ENCODE data around the gene EMP3. TPM values are rescaled to one million over a fixed set of nuclear protein-coding genes. Genes with fewer than 3 reads are reported as not detected.
"Not testable (repeated sequence)": the region's sequence is repeated elsewhere in the genome, so short reads cannot be mapped to it uniquely, and the experiment has no call there.

EMP3 gene
- total RNA-seq, 1 donor from 2014 or later, result 35.4 TPM

- DNase-seq (ENCODE audit: low spot score), result no peak
Measured at GRCh38 chr19:48346191-48346590, 20.8 kb downstream of the EMP3 start.

DNA sequence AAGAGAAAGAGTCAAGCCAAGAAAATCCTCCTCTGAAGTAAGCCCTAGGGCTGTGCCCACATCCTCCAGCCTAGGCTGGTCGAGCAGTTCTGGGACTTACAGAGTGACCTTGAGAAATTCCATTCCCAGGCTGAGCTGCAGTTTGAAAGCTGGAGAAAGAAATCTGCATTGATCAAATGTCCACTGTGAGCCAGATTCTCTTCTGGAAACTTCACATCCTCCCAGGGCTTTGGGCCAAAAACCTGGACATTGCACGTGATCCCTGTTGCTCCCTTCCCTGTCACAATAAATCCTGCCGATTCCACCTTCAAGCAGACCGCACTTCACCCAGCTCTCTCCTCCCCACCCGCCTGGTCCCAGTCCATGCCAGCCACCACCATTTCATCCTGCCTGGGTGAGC lies 22.7 kb downstream of the EMP3 start:
- DNase-seq (ENCODE audit: low spot score), result no peak

DNA sequence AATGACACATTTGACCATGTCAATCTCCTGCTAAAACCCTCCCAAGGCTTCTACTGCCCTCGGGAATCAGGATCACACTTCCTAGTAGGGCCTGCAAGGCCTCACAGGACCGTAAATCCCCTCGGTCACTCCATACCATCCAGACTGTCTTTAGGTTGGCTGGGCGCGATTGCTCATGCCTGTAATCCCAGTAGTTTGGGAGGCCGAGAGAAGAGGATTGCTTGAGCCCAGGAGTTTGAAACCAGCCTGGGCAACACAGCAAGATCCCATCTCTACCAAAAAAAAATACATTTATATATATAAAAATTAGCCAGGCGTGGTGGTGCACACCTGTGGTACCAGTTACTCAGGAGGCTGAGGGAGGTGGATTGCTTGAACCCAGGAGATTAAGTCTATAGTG lies 23.4 kb downstream of the EMP3 start:
- DNase-seq (ENCODE audit: low spot score), result no peak

DNA sequence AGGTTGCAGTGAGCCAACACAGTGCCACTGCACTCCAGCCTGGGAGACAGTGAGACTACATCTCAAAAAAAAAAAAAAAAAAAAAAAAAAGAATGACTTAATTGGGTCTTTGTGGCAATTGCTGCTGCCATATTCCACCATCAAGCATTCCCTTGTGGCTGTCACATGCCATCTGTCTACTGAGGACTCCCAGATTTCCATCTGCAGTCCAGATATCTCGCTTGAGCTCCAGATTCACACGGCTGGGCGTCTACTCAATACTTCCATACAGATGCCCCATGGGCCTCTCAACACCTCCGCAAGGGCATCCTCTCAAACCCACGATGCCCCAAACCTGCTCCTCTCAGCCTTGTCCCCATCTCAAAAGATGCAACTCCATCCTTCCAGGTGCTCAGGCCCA lies 25.5 kb downstream of the EMP3 start:
- no peak for DNase-seq (ENCODE audit: low spot score)

- DNase-seq (ENCODE audit: low spot score), result peak; percentile 44
Measured at GRCh38 chr19:48351341-48351752, 26.0 kb downstream of the EMP3 start.

DNA sequence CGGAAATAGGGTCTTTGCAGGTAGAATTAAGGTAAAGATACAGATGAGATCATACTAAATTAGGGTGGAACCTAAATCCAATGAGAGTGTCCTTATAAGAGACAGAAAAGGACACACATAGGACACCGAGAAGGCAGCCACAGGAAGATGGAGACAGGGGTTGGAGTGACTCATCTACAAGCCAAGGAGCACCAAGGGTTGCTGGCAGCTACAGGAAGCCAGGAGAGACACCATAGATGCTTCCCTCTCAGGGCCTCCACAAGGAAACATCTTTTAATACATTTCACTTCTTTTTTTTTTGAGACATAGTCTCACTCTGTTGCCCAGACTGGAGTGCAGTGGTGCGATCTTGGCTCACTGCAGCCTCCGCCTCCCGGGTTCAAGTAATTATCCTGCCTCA lies 28.3 kb downstream of the EMP3 start:
- DNase-seq (ENCODE audit: low spot score), result no peak

DNA sequence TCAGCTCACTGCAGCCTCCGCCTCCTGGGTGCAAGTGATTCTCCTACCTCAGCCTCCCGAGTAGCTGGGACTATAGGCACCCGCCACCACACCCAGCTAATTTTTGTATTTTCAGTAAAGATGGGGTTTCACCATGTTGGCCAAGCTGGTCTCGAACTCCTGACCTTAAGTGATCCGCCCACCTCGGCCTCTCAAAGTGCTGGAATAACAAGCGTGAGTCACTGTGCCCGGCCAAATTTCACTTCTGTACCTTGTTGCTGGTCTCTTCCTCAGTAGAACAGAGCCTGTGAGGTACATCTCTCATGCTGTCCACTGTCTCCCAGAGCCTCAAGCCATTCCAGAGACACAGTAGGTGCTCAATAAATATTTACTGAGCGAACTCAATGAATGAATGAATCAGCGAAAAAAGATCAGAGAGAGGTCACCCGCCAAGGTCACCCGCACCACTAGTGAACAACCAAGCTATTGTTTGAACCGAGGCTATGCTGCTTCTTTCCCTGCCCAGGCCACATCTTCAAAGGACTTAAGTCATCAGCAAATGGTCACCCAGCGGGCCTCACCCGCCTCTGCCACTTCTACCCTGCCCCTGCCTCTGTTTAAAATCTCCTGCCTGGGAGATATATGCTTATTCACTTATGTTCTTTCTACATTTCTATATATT lies 29.1 kb downstream of the EMP3 start:
- no peak for DNase-seq (ENCODE audit: low spot score)

- no peak for DNase-seq (ENCODE audit: low spot score)
Measured at GRCh38 chr19:48355365-48355954, 30.1 kb downstream of the EMP3 start.

DNA sequence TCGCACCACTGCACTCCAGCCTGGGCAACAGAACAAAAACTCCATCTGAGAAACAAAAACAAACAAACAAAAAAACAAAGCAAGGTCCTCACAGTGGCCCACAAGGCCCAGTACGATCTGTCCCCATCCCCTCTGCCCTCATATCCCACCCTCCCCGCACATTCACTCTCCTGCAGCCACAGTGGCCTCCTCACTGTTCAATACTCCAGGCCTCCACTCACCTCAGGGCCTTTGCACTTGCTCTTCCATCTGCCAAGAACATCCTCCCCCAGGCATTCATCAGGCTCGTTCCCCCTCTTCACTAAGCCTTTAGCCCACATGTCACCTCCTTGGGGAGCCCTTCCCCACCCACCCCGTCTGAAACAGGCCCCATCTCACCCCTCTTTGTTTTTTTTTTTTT lies 33.8 kb downstream of the EMP3 start:
- DNase-seq (ENCODE audit: low spot score), result no peak

DNA sequence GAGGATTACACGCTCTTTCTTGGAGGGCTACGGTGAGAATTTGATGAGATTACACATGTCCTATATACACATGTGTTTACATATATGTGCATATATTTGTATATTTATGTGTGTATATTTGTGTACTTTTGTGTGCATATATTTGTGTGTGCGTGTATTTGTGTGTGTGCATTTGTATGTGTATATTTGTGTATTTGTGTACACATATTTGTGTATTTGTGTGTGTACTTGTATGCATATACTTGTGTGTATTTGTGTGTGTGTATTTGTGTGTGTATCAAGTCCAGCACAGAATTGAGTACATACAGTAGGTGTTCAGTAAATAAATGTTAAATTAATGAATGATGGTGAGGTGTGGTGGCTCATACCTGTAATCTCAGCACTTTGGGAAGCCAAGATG lies 36.6 kb downstream of the EMP3 start:
- DNase-seq (ENCODE audit: low spot score), result no peak

DNA sequence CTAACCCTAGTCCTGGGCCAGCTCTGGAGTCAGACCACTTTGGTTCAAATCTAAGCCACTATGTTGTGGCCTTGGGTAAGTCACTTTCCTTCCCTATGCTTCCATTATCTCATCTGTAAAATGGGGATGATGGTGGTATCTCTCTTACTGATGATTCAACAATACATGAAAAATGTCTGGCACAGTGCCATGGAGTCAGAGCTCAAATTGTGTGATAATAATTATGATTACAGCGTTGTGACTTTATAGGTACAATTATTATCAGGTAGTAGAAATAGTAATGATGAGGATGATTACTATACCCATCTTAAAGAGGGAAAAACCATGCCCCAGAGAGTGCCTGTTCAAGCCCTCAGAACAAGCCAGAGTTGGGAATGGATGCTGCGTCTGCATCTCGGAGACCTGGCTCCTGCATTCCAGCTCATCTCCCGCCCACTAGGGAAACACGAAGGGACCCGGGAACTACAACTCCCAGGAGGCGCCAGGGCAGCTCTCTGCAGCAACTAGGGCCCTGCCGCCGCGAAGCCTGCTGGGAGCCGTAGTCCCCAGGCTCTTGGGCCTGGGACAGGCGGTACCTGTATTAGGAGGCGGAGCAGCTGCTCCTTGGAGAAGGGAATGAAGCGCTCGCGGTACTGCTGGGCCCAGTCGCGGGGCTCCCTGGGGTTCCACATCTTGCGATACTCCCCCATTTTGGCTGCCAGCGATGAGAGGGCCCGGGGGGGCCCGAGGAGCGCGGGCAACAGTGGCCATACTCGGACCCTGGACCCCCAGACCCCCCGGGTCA lies 37.6 kb downstream of the EMP3 start:
- DNase-seq (ENCODE audit: low spot score), result peak; percentile 98

DNA sequence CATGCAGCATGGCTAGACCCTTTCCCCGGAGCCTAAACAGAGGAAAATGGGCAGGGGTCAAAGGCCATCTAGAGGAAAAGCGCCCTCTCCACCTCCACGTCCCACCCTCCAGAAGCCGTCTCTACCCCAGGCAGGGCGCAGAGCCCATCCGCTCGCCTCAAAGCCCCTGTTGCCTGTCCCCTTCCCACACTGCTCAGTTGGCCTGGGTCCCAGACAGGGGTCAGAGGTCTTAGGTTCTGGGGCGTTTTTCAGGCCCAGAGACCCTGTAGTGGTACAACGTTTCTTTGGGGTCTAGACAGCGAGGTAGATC lies 38.1 kb downstream of the EMP3 start:
- DNase-seq (ENCODE audit: low spot score), result no peak

DNA sequence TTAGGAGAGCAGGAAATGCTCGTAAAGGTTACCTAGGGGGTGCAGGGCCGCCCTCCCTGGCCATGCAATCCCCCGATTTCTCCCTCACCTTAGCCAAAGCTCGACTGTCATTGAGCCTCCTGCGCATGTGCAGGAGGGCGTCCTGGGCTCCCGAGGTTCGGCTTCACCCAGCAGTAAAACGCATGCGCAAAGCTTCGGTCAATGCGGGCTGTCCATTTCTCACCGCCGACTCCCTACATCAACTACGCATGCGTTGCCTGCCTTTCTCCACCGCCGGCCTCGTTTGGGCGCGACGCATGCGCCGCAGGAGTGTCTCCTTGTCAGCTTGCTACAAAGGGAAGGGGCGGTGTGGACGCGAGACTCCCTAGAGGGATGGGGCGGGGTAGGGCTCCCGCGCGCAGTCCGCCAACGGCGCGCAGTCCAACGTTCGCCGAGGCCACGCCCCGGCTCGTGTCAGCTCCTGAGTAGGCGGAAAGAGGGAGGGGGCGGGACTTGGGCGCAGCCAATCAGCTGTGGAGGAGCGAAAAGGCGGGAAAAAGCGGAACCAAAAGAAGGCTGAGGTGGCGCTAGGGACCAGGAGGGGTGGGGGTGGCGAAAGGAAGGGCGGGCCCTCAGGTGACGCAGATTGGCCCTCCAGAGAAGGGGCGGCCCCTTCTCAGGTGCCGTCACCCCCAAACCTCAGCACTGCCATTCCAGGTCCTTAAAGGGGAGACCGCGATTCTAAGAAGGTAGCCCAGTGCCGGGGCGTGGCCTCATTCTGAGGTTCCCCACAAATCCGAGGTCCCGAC lies 38.7 kb downstream of the EMP3 start, which contains the start of the genes SYNGR4 and TMEM143:
Gene SYNGR4, plus strand, starts transcription at position 558 of the 788 bp plus-strand sequence. CDS start 1,476 bp downstream, outside the sequence.
Gene TMEM143, minus strand, starts transcription at position 131 of the 788 bp plus-strand sequence. Its CDS starts 20 bp downstream, at position 111.
- peak; percentile 100 for DNase-seq (ENCODE audit: low spot score)

GRCh38 chr19:48364598-48365348 lies 39.4 kb downstream of the EMP3 start:
- DNase-seq (ENCODE audit: low spot score), result no peak

GRCh38 chr19:48365602-48366001 lies 40.2 kb downstream of the EMP3 start:
- DNase-seq (ENCODE audit: low spot score), result no peak

DNA sequence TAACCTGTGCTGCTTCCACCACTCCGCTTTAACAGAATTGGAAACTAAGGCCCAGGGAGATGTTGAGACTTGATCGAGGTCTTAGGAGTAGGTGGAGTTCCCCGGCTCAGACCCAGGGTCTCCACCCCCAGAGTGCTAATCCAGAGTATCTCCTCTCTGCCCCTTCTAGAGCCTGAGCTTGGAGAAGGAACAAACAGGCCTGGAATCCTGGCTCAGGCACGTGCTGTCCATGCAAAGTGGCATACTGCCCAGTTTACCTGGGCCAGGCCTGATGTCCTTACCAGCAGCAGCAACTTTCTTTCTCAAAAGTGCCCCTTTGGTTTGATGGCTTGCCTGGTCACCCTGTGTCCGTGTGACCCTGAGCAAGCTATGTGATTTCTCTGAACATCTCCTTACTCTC lies 42.5 kb downstream of the EMP3 start:
- no peak for DNase-seq (ENCODE audit: low spot score)

DNA sequence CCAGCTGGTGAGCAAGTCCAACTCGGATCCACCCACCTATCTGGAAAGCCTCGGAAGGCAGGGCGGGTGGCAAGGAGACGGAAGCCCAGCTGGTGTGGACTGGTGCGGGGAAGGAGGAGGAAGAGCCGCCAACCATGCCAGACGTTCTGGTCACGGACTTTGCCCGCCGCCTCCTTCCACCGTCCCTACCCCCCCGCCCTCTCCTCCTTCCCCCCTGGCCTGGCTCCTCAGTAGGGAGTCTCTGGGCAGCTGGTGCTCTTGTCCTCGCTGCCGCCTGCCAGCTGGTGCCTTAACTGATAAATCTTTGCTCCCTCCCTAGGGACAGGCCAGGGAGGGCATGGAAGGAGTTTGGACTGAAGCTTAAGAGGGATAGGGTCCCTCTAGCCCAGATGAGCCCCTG lies 43.6 kb downstream of the EMP3 start:
- DNase-seq (ENCODE audit: low spot score), result no peak

- DNase-seq (ENCODE audit: low spot score), result peak; percentile 58
Measured at GRCh38 chr19:48370955-48371354, 45.6 kb downstream of the EMP3 start.

GRCh38 chr19:48371367-48371766 lies 46.0 kb downstream of the EMP3 start:
- DNase-seq (ENCODE audit: low spot score), result no peak

GRCh38 chr19:48371771-48372170 lies 46.4 kb downstream of the EMP3 start:
- DNase-seq (ENCODE audit: low spot score), result not testable (repeated sequence)

DNA sequence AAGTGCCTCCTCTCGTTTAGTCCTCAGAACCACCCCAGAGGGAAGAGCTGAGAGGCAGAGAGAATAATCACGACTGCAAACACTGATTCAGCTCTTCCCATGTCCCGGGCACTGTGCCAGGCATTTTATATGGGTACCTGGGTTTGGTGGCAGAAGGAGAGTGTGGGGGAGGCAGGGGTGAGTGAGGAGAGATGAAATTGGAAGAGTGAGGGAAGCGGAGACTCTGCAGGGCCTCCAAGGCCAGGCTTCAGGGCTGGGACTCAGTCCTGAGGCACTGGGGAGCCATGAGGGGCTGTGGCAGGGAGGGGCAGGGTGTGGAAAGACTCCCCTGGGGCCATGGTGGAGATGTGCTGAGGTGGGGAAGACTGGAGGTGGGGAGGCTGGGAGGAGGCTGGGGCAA lies 47.6 kb downstream of the EMP3 start:
- no peak for DNase-seq (ENCODE audit: low spot score)
